Esophagus muscularis mucosa (tissue), 4 donors: ENCODE measurements around the gene ITM2C. TPM values are rescaled to one million over a fixed set of nuclear protein-coding genes. Genes with fewer than 3 reads are reported as not detected.

Experiments used
- DNase-seq: peaks from one replicate; pipeline ENCODE4 v3.0.0-alpha.2; 2017; ENCODE audit errors: extremely low spot score
- H3K27ac ChIP-seq, 4 donors: fragments of 200-600 bp; sonication (generic); replicated peaks in 1 of 4; 1 replicate in 3 of 4; 2 replicates in 1 of 4; pipeline ENCODE4 v1.5.1; 2016 to 2019; ENCODE audit warnings: mild to moderate bottlenecking in 1 of 4
- H3K27me3 ChIP-seq, 4 donors: fragments of 200-600 bp; sonication (generic); one replicate each; pipeline versions ENCODE4 v1.5.1 to v1.6.0; 2016 to 2019
- H3K36me3 ChIP-seq, 4 donors: fragments of 200-600 bp; sonication (generic); one replicate each; pipeline ENCODE4 v1.5.1; 2016 to 2019
- H3K4me1 ChIP-seq, 4 donors: fragments of 200-600 bp; sonication (generic); one replicate each; pipeline ENCODE4 v1.5.1; 2016 to 2019
- H3K4me3 ChIP-seq, 4 donors: fragments of 200-600 bp; sonication (generic); 1 replicate in 2 of 4; 2 replicates in 2 of 4; pipeline ENCODE4 v1.5.1; 2016 to 2019; ENCODE audit warnings: mild to moderate bottlenecking in 4 of 4, moderate library complexity in 1 of 4
- H3K9me3 ChIP-seq, 4 donors: fragments of 200-600 bp; sonication (generic); 1 replicate in 3 of 4; 2 replicates in 1 of 4; pipeline ENCODE4 v1.5.1; 2016 to 2019
- CTCF ChIP-seq, 3 experiments: fragments of 200-600 bp in 2 of 3; fragments of 450-650 bp in 1 of 3; sonication (generic) in 2 of 3; IDR thresholded peaks; one replicate each; pipeline ENCODE4 v1.5.1; 2017 to 2019; ENCODE audit warnings: antibody characterized with exemption in 3 of 3, mild to moderate bottlenecking in 2 of 3, moderate library complexity in 1 of 3
- EP300 ChIP-seq: sonication (generic); formaldehyde crosslinking; IDR thresholded peaks from one replicate; pipeline ENCODE4 v1.6.1; 2017; ENCODE audit warnings: antibody characterized with exemption
- POLR2A ChIP-seq: fragments of 450-650 bp; IDR thresholded peaks from one replicate; pipeline ENCODE4 v1.6.1; 2017; ENCODE audit warnings: antibody characterized with exemption, moderate library complexity, mild to moderate bottlenecking, low read depth
- POLR2AphosphoS5 ChIP-seq, 2 donors: sonication (generic); formaldehyde crosslinking; IDR thresholded peaks; one replicate each; pipeline ENCODE4 v1.6.1; 2017; ENCODE audit warnings: antibody characterized with exemption in 2 of 2
- WGBS: methylation state at CpG from one replicate; pipeline ENCODE4 v1.1.5; 2018; 5-methylcytosine and 5-hydroxymethylcytosine counted together
- intact Hi-C: fragments of 100-400 bp; cut with DNase I; formaldehyde crosslinking; loops from one replicate; pipeline ENCODE4 v1.15.1; 2023
- total RNA-seq, 4 donors: library from RNA; depleted of rRNA; stranded (reverse); fragments of >200 nt; gene quantifications; one replicate each; pipeline versions ENCODE4 v1.1.0 to v1.2.1, GENCODE V29; 2016

ITM2C gene
- total RNA-seq, 4 donors from 2014 or later = 84.0 to 145 (median 101) TPM

- Histone ChIP-seq H3K27ac (no peak overlapping the region), H3K9me3 (no peaks in the 10 kb centered on the region), H3K4me1 (no peaks in the 10 kb centered on the region), H3K36me3 (no peaks in the 10 kb centered on the region), H3K4me3 (no peak overlapping the region), H3K27me3 (peaks cover 0 to 13% (median 0%) of the 10 kb centered on the region in 4 donors)
- no peak for TF ChIP-seq EP300
- no peak for TF ChIP-seq POLR2AphosphoS5 (IDR thresholded peaks at IDR 0.05)
- TF ChIP-seq CTCF (IDR thresholded peaks at IDR 0.05) = no peak
- TF ChIP-seq POLR2A = no peak
- intact Hi-C loops = no loop called here
- DNase-seq = no peak
- 72% methylated on average over 6 of the region's 6 CpGs for WGBS
Measured at GRCh38 chr2:230895536-230896345, 31.0 kb downstream of the ITM2C start.

- Histone ChIP-seq H3K4me1 (no peaks in the 10 kb centered on the region), H3K36me3 (no peaks in the 10 kb centered on the region), H3K9me3 (no peaks in the 10 kb centered on the region), H3K4me3 (no peak overlapping the region), H3K27ac (no peak overlapping the region), H3K27me3 (peaks cover 0 to 18% (median 0%) of the 10 kb centered on the region in 4 donors)
- 86% methylated on average over 19 of the region's 19 CpGs for WGBS
- no peak for TF ChIP-seq POLR2A
- no peak for TF ChIP-seq EP300
- no peak for TF ChIP-seq POLR2AphosphoS5 (IDR thresholded peaks at IDR 0.05)
- no peak for TF ChIP-seq CTCF (IDR thresholded peaks at IDR 0.05)
- no peak for DNase-seq
- intact Hi-C loops = no loop called here
Measured at GRCh38 chr2:230896346-230897115, 31.8 kb downstream of the ITM2C start.

- Histone ChIP-seq H3K27me3 (peaks cover 0 to 8% (median 0%) of the 10 kb centered on the region in 4 donors), H3K9me3 (no peaks in the 10 kb centered on the region), H3K4me1 (no peaks in the 10 kb centered on the region), H3K4me3 (no peak overlapping the region), H3K27ac (no peak overlapping the region), H3K36me3 (no peaks in the 10 kb centered on the region)
- TF ChIP-seq EP300 = no peak
- TF ChIP-seq POLR2AphosphoS5 (IDR thresholded peaks at IDR 0.05) = no peak
- TF ChIP-seq POLR2A = no peak
- TF ChIP-seq CTCF (IDR thresholded peaks at IDR 0.05) = no peak
- intact Hi-C loops = no loop called here
- no peak for DNase-seq
- WGBS = 93% methylated on average over 13 of the region's 13 CpGs
Measured at GRCh38 chr2:230898016-230898712, 33.4 kb downstream of the ITM2C start.

- DNase-seq = no peak
- Histone ChIP-seq H3K27me3 (peaks cover 0 to 8% (median 0%) of the 10 kb centered on the region in 4 donors), H3K36me3 (no peaks in the 10 kb centered on the region), H3K9me3 (no peaks in the 10 kb centered on the region), H3K4me1 (no peaks in the 10 kb centered on the region), H3K27ac (no peak overlapping the region), H3K4me3 (no peak overlapping the region)
- intact Hi-C loops = no loop called here
- no peak for TF ChIP-seq POLR2AphosphoS5 (IDR thresholded peaks at IDR 0.05)
- TF ChIP-seq POLR2A = no peak
- no peak for TF ChIP-seq CTCF (IDR thresholded peaks at IDR 0.05)
- TF ChIP-seq EP300 = no peak
- 63% methylated on average over 6 of the region's 8 CpGs for WGBS
Measured at GRCh38 chr2:230898713-230899091, 34.0 kb downstream of the ITM2C start.
